ENCODE measurements around the gene TICAM1.
"Not testable (repeated sequence)": the region's sequence is repeated elsewhere in the genome, so short reads cannot be mapped to it uniquely, and the experiment has no call there.

TICAM1 gene

GRCh38 chr19:4847190-4847973, 15.9 kb upstream of the TICAM1 start:
- no peak for DNase-seq (ENCODE audit: extremely low spot score)
- POLR2A ChIA-PET: interaction anchor here (0.8 kb wide), 1 partner anchor 30 kb away, joined by 3 read pairs; no protein-coding TSS in a partner anchor
- CTCF ChIA-PET: no interaction called here
- TF ChIP-seq CTBP1 (IDR thresholded peaks at IDR 0.05; ENCODE audit: borderline replicate concordance) (no peak), ZNF384 (IDR thresholded peaks at IDR 0.05) (no peak), LEF1 (IDR thresholded peaks at IDR 0.05; ENCODE audit: borderline replicate concordance) (no peak), SUZ12 (IDR thresholded peaks at IDR 0.05) (no peak), HDGF (IDR thresholded peaks at IDR 0.05; ENCODE audit: borderline replicate concordance) (no peak), TARDBP (IDR thresholded peaks at IDR 0.05) (no peak)

- ChIA-PET POLR2A (interaction anchor here (1.0 kb wide), 1 partner anchor 33 kb away, joined by 3 read pairs; no protein-coding TSS in a partner anchor), CTCF (interaction anchor here (0.7 to 2.8 kb wide), 2 partner anchors 20 to 36 kb away, joined by 4 to 12 read pairs; no protein-coding TSS in a partner anchor)
- not testable (repeated sequence) for DNase-seq (ENCODE audit: extremely low spot score)
These were observed 14.5 kb upstream of the TICAM1 start for GRCh38 chr19:4845975-4846374.

- DNase-seq (ENCODE audit: extremely low spot score): no peak
- CTCF ChIA-PET: interaction anchor here (2.8 kb wide), 1 partner anchor 35 kb away, joined by 12 read pairs; no protein-coding TSS in a partner anchor
These were observed 13.1 kb upstream of the TICAM1 start for GRCh38 chr19:4844348-4845179.

GRCh38 chr19:4843647-4843965, 12.1 kb upstream of the TICAM1 start:
- TF ChIP-seq L3MBTL2 (conservative IDR thresholded peaks at IDR 0.05) (no peak), FOXA1 (IDR thresholded peaks at IDR 0.05) (no peak), LEF1 (IDR thresholded peaks at IDR 0.05; ENCODE audit: borderline replicate concordance) (no peak), ARNT (IDR thresholded peaks at IDR 0.05) (no peak), ELF4 (IDR thresholded peaks at IDR 0.05) (no peak), TARDBP (IDR thresholded peaks at IDR 0.05) (no peak), ZNF384 (IDR thresholded peaks at IDR 0.05) (no peak), SP1 (IDR thresholded peaks at IDR 0.05) (no peak), PKNOX1 (IDR thresholded peaks at IDR 0.05) (no peak), FOXK2 (IDR thresholded peaks at IDR 0.05) (no peak), NFRKB (IDR thresholded peaks at IDR 0.05) (no peak), FOXM1 (IDR thresholded peaks at IDR 0.05; ENCODE audit: borderline replicate concordance) (no peak)
- ChIA-PET CTCF (interaction anchor here (0.9 kb wide), 1 partner anchor 33 kb away, joined by 4 read pairs; no protein-coding TSS in a partner anchor), POLR2A (no interaction called here)
- no peak for DNase-seq (ENCODE audit: extremely low spot score)

More at GRCh38 chr19:4844348-4845179, 13.1 kb upstream of the TICAM1 start:
- POLR2A ChIA-PET: no interaction called here
- no peak for TF ChIP-seq PKNOX1 (IDR thresholded peaks at IDR 0.05)
- no peak for TF ChIP-seq ARNT (IDR thresholded peaks at IDR 0.05)
- TF ChIP-seq SP1 (IDR thresholded peaks at IDR 0.05): no peak
- TF ChIP-seq FOXM1 (IDR thresholded peaks at IDR 0.05; ENCODE audit: borderline replicate concordance): no peak
- no peak for TF ChIP-seq FOXA1 (IDR thresholded peaks at IDR 0.05)
- no peak for TF ChIP-seq LEF1 (IDR thresholded peaks at IDR 0.05; ENCODE audit: borderline replicate concordance)
- TF ChIP-seq TARDBP (IDR thresholded peaks at IDR 0.05): no peak
- no peak for TF ChIP-seq NFRKB (IDR thresholded peaks at IDR 0.05)
- TF ChIP-seq ZNF384 (IDR thresholded peaks at IDR 0.05): no peak
- no peak for TF ChIP-seq L3MBTL2 (conservative IDR thresholded peaks at IDR 0.05)
- TF ChIP-seq CTBP1 (IDR thresholded peaks at IDR 0.05; ENCODE audit: borderline replicate concordance): no peak
- TF ChIP-seq HDGF (IDR thresholded peaks at IDR 0.05; ENCODE audit: borderline replicate concordance): no peak
- TF ChIP-seq SUZ12 (IDR thresholded peaks at IDR 0.05): no peak
- TF ChIP-seq ELF4 (IDR thresholded peaks at IDR 0.05): no peak

- no peak for DNase-seq (ENCODE audit: extremely low spot score)
- CTCF ChIA-PET: no interaction called here
- POLR2A ChIA-PET: no interaction called here
- TF ChIP-seq SUZ12 (IDR thresholded peaks at IDR 0.05) (no peak), ZNF384 (IDR thresholded peaks at IDR 0.05) (no peak)
These were observed 7.7 kb upstream of the TICAM1 start for GRCh38 chr19:4839192-4839591.

GRCh38 chr19:4832776-4833175, 1.3 kb upstream of the TICAM1 start:
- TF ChIP-seq ARNT (IDR thresholded peaks at IDR 0.05) (no peak), TARDBP (IDR thresholded peaks at IDR 0.05) (no peak), ELF4 (IDR thresholded peaks at IDR 0.05) (no peak), NFRKB (IDR thresholded peaks at IDR 0.05) (no peak), FOXA1 (IDR thresholded peaks at IDR 0.05) (no peak), CTBP1 (IDR thresholded peaks at IDR 0.05; ENCODE audit: borderline replicate concordance) (no peak), BHLHE40 (IDR thresholded peaks at IDR 0.05; ENCODE audit: borderline replicate concordance) (no peak), LEF1 (IDR thresholded peaks at IDR 0.05; ENCODE audit: borderline replicate concordance) (no peak)
- POLR2A ChIA-PET: no interaction called here
- CTCF ChIA-PET: no interaction called here
- DNase-seq (ENCODE audit: extremely low spot score): no peak

- CTCF ChIA-PET: interaction anchor here (1.8 kb wide), 1 partner anchor 22 kb away, joined by 8 read pairs; no protein-coding TSS in a partner anchor
- DNase-seq (ENCODE audit: extremely low spot score); POLR2A ChIA-PET: not testable (repeated sequence)
These were observed 448 bp upstream of the TICAM1 start for GRCh38 chr19:4831979-4832340.

Measured in HEK293T (cell line).